Gastrocnemius medialis (tissue), 4 donors: ENCODE measurements around the gene PRR5L. TPM values are rescaled to one million over a fixed set of nuclear protein-coding genes. Genes with fewer than 3 reads are reported as not detected.

ENCODE experiments used
- ATAC-seq, 2 donors: fragments of 150-250 bp; one replicate each; pipeline ENCODE4 v1.9.1; 2016
- DNase-seq, 2 donors: peaks; one replicate each; pipeline ENCODE4 v3.0.0-alpha.2; 2019
- H3K27ac ChIP-seq, 4 donors: fragments of 200-600 bp; sonication (generic); 1 replicate in 1 of 4; 2 replicates in 3 of 4; pipeline ENCODE4 v1.5.1; 2016 to 2018; ENCODE audit warnings: mild to moderate bottlenecking in 2 of 4, moderate library complexity in 1 of 4
- H3K27me3 ChIP-seq, 3 donors: fragments of 200-600 bp; sonication (generic) in 2 of 3; 1 replicate in 1 of 3; 2 replicates in 2 of 3; pipeline versions ENCODE4 v1.5.1 to v1.6.0; 2016 to 2019; ENCODE audit warnings: mild to moderate bottlenecking in 1 of 3, moderate library complexity in 1 of 3
- H3K36me3 ChIP-seq, 2 donors: fragments of 200-600 bp; sonication (generic) in 1 of 2; one replicate each; pipeline ENCODE4 v1.5.1; 2017 to 2018
- H3K4me1 ChIP-seq, 2 donors: fragments of 200-600 bp; sonication (generic) in 1 of 2; one replicate each; pipeline ENCODE4 v1.5.1; 2016 to 2017; ENCODE audit warnings: mild to moderate bottlenecking in 2 of 2
- H3K4me3 ChIP-seq, 4 donors: fragments of 200-600 bp; sonication (generic) in 3 of 4; 1 replicate in 1 of 4; 2 replicates in 3 of 4; pipeline ENCODE4 v1.5.1; 2016 to 2019; ENCODE audit warnings: mild to moderate bottlenecking in 2 of 4
- H3K9me3 ChIP-seq, 3 donors: fragments of 200-600 bp; sonication (generic) in 2 of 3; 1 replicate in 1 of 3; 2 replicates in 2 of 3; pipeline ENCODE4 v1.5.1; 2016 to 2019
- CTCF ChIP-seq, 5 experiments: fragments of 450-650 bp in 3 of 5; fragments of 200-600 bp in 2 of 5; sonication (generic) in 2 of 5; IDR thresholded peaks in 4 of 5; conservative IDR thresholded peaks in 1 of 5; 1 replicate in 4 of 5; 2 replicates in 1 of 5; pipeline ENCODE4 v1.5.1; 2016 to 2019; ENCODE audit warnings: antibody characterized with exemption in 5 of 5, mild to moderate bottlenecking in 3 of 5, moderate library complexity in 3 of 5
- POLR2A ChIP-seq, 2 donors: fragments of 450-650 bp; IDR thresholded peaks; one replicate each; pipeline ENCODE4 v1.6.1; 2017; ENCODE audit warnings: antibody characterized with exemption in 2 of 2, mild to moderate bottlenecking in 2 of 2, moderate library complexity in 2 of 2
- in situ Hi-C, 4 donors: fragments of 200-750 bp; cut with MboI; loops; one replicate each; pipeline versions ENCODE4 v1.15.0 to v1.8.0; 2017; ENCODE audit warnings: low sequenced_read_pairs in 4 of 4
- intact Hi-C: fragments of 100-400 bp; cut with DNase I; formaldehyde crosslinking; loops from one replicate; pipeline ENCODE4 v1.15.1; 2023; ENCODE audit warnings: low total_unique reads
- total RNA-seq, 4 donors: library from RNA; depleted of rRNA; stranded (reverse); fragments of >200 nt; gene quantifications; one replicate each; pipeline versions ENCODE4 v1.1.0 to v1.2.3, GENCODE V29; 2016

Gene PRR5L
- total RNA-seq, 4 donors from 2014 or later = 0.46 to 3.2 (median 1.2) TPM

GRCh38 chr11:36340897-36341296 lies 44.8 kb downstream of the PRR5L start:
- Histone ChIP-seq H3K4me3 (no peak overlapping the region), H3K4me1 (no peaks in the 10 kb centered on the region), H3K36me3 (no peaks in the 10 kb centered on the region), H3K27ac (no peak overlapping the region), H3K27me3 (no peaks in the 10 kb centered on the region), H3K9me3 (no peaks in the 10 kb centered on the region)
- intact Hi-C loops = no loop called here
- TF ChIP-seq POLR2A (IDR thresholded peaks at IDR 0.05) = no peak
- no peak for TF ChIP-seq CTCF (IDR thresholded peaks at IDR 0.05 in 4 of 5, conservative IDR thresholded peaks at IDR 0.05 in 1 of 5)
- in situ Hi-C loops = no loop called here
- DNase-seq = no peak
- no peak for ATAC-seq

GRCh38 chr11:36341915-36342314 lies 45.8 kb downstream of the PRR5L start:
- no peaks in the 10 kb centered on the region for H3K36me3 ChIP-seq
- TF ChIP-seq POLR2A (IDR thresholded peaks at IDR 0.05) (no peak), CTCF (IDR thresholded peaks at IDR 0.05 in 4 of 5, conservative IDR thresholded peaks at IDR 0.05 in 1 of 5) (no peak)
- no peak overlapping the region for H3K4me3 ChIP-seq
- ATAC-seq (no peak), DNase-seq (no peak)
- H3K27ac ChIP-seq = no peak overlapping the region
- H3K9me3 ChIP-seq = no peaks in the 10 kb centered on the region
- intact Hi-C loops = no loop called here
- in situ Hi-C loops = no loop called here
- H3K27me3 ChIP-seq = no peaks in the 10 kb centered on the region
- no peaks in the 10 kb centered on the region for H3K4me1 ChIP-seq

- H3K4me3 ChIP-seq = no peak overlapping the region
- no peak for TF ChIP-seq POLR2A (IDR thresholded peaks at IDR 0.05)
- TF ChIP-seq CTCF (IDR thresholded peaks at IDR 0.05 in 4 of 5, conservative IDR thresholded peaks at IDR 0.05 in 1 of 5) = no peak
- in situ Hi-C loops = no loop called here
Measured at GRCh38 chr11:36342327-36342726, 46.2 kb downstream of the PRR5L start.

GRCh38 chr11:36343436-36343835 lies 47.3 kb downstream of the PRR5L start:
- no peaks in the 10 kb centered on the region for H3K4me1 ChIP-seq
- no peaks in the 10 kb centered on the region for H3K27me3 ChIP-seq
- H3K9me3 ChIP-seq = no peaks in the 10 kb centered on the region
- intact Hi-C loops = no loop called here
- no peak for DNase-seq
- TF ChIP-seq CTCF (IDR thresholded peaks at IDR 0.05 in 4 of 5, conservative IDR thresholded peaks at IDR 0.05 in 1 of 5) = no peak
- TF ChIP-seq POLR2A (IDR thresholded peaks at IDR 0.05) = no peak
- H3K27ac ChIP-seq = no peak overlapping the region
- H3K36me3 ChIP-seq = no peaks in the 10 kb centered on the region
- no peak overlapping the region for H3K4me3 ChIP-seq
- in situ Hi-C loops = no loop called here
- ATAC-seq = no peak

More at GRCh38 chr11:36342327-36342726, 46.2 kb downstream of the PRR5L start:
- no peaks in the 10 kb centered on the region for H3K4me1 ChIP-seq
- intact Hi-C loops = no loop called here
- H3K27me3 ChIP-seq = no peaks in the 10 kb centered on the region
- no peaks in the 10 kb centered on the region for H3K9me3 ChIP-seq
- H3K36me3 ChIP-seq = no peaks in the 10 kb centered on the region
- DNase-seq (no peak), ATAC-seq (no peak)
- H3K27ac ChIP-seq = no peak overlapping the region

GRCh38 chr11:36345084-36345511 lies 49.0 kb downstream of the PRR5L start:
- H3K4me3 ChIP-seq = no peak overlapping the region
- H3K9me3 ChIP-seq = no peaks in the 10 kb centered on the region
- no peak for TF ChIP-seq CTCF (IDR thresholded peaks at IDR 0.05 in 4 of 5, conservative IDR thresholded peaks at IDR 0.05 in 1 of 5)
- no peak for TF ChIP-seq POLR2A (IDR thresholded peaks at IDR 0.05)
- intact Hi-C loops (no loop called here), in situ Hi-C loops (no loop called here)
- no peak overlapping the region for H3K27ac ChIP-seq
- no peaks in the 10 kb centered on the region for H3K27me3 ChIP-seq
- H3K4me1 ChIP-seq = no peaks in the 10 kb centered on the region
- DNase-seq (no peak), ATAC-seq (no peak)
- H3K36me3 ChIP-seq = no peaks in the 10 kb centered on the region
